Central memory CD4-positive, alpha-beta T cell (primary cell): ENCODE results near the gene TNFAIP6.
"Not testable (repeated sequence)": the region's sequence is repeated elsewhere in the genome, so short reads cannot be mapped to it uniquely, and the experiment has no call there.

Experiments
- DNase-seq: peaks from one replicate; pipeline ENCODE4 v3.0.0; 2022
- total RNA-seq, 3 experiments: gene quantifications; one replicate each; lab custom pipeline; 2026; lab: John Stamatoyannopoulos, UW

The TNFAIP6 gene
- 0 reads per million in 3 experiments for total RNA-seq

- DNase-seq: no peak
These were observed at the start of gene TNFAIP6 for GRCh38 chr2:151357359-151357758. TNFAIP6 (plus strand) TSS chr2:151357592; CDS start chr2:151357667, 75 bp downstream.

GRCh38 chr2:151310313-151310712, 47.1 kb upstream of the TNFAIP6 start:
- DNase-seq: not testable (repeated sequence)

GRCh38 chr2:151312440-151312839, 45.0 kb upstream of the TNFAIP6 start:
- DNase-seq: not testable (repeated sequence)

- no peak for DNase-seq
These were observed 42.0 kb upstream of the TNFAIP6 start for GRCh38 chr2:151315381-151315903.

- DNase-seq: no peak
These were observed 31.8 kb upstream of the TNFAIP6 start for GRCh38 chr2:151325581-151326095.

GRCh38 chr2:151326554-151326953, 30.8 kb upstream of the TNFAIP6 start:
- DNase-seq: no peak

- DNase-seq: no peak
These were observed 27.4 kb upstream of the TNFAIP6 start for GRCh38 chr2:151329998-151330397.

- DNase-seq: no peak
These were observed 24.3 kb upstream of the TNFAIP6 start for GRCh38 chr2:151333083-151333482.

- no peak for DNase-seq
These were observed 23.1 kb upstream of the TNFAIP6 start for GRCh38 chr2:151334082-151334815.

GRCh38 chr2:151336863-151337371, 20.5 kb upstream of the TNFAIP6 start:
- no peak for DNase-seq

- no peak for DNase-seq
These were observed 19.7 kb upstream of the TNFAIP6 start for GRCh38 chr2:151337643-151338042.

- DNase-seq: no peak
These were observed 19.3 kb upstream of the TNFAIP6 start for GRCh38 chr2:151338115-151338514.

GRCh38 chr2:151343073-151343472, 14.3 kb upstream of the TNFAIP6 start:
- no peak for DNase-seq

GRCh38 chr2:151344191-151344590, 13.2 kb upstream of the TNFAIP6 start:
- DNase-seq: not testable (repeated sequence)

- DNase-seq: no peak
These were observed 12.5 kb upstream of the TNFAIP6 start for GRCh38 chr2:151344906-151345305.

GRCh38 chr2:151347294-151347693, 10.1 kb upstream of the TNFAIP6 start:
- no peak for DNase-seq

- no peak for DNase-seq
These were observed 9.5 kb upstream of the TNFAIP6 start for GRCh38 chr2:151347906-151348305.

- no peak for DNase-seq
These were observed 6.7 kb upstream of the TNFAIP6 start for GRCh38 chr2:151350579-151351195.

- DNase-seq: no peak
These were observed 3.4 kb upstream of the TNFAIP6 start for GRCh38 chr2:151353995-151354394.

GRCh38 chr2:151354807-151355206, 2.6 kb upstream of the TNFAIP6 start:
- no peak for DNase-seq

GRCh38 chr2:151358166-151358970, 976 bp downstream of the TNFAIP6 start:
- no peak for DNase-seq

GRCh38 chr2:151359768-151360461, 2.5 kb downstream of the TNFAIP6 start:
- DNase-seq: no peak
